Ishikawa (cell line): ENCODE measurements around the gene TRPV5.

Experiments
- CEBPB ChIP-seq: IDR thresholded peaks from 2 replicates; pipeline ENCODE4 v1.6.1; 2012
- CREB1 ChIP-seq: IDR thresholded peaks from 2 replicates; pipeline ENCODE4 v1.6.1; 2012; ENCODE audit warnings: low read depth
- EGR1 ChIP-seq: IDR thresholded peaks from 2 replicates; pipeline ENCODE4 v1.6.1; 2012
- EP300 ChIP-seq: IDR thresholded peaks from 2 replicates; pipeline ENCODE4 v1.6.1; 2012; ENCODE audit warnings: borderline replicate concordance
- FOXM1 ChIP-seq: IDR thresholded peaks from 2 replicates; pipeline ENCODE4 v1.6.1; 2012; ENCODE audit warnings: low read depth, borderline replicate concordance
- MAX ChIP-seq: IDR thresholded peaks from 2 replicates; pipeline ENCODE4 v1.6.1; 2012
- RAD21 ChIP-seq: IDR thresholded peaks from 2 replicates; pipeline ENCODE4 v1.6.1; 2012; ENCODE audit warnings: low read depth
- TAF1 ChIP-seq: IDR thresholded peaks from 2 replicates; pipeline ENCODE4 v1.6.1; 2012; ENCODE audit warnings: low read depth, mild to moderate bottlenecking
- TEAD4 ChIP-seq: IDR thresholded peaks from 2 replicates; pipeline ENCODE4 v1.6.1; 2012
- YY1 ChIP-seq: IDR thresholded peaks from 2 replicates; pipeline ENCODE4 v1.6.1; 2012; ENCODE audit warnings: low read depth
- ZBTB7A ChIP-seq: IDR thresholded peaks from 2 replicates; pipeline ENCODE4 v1.6.1; 2012; ENCODE audit warnings: low read depth
- TF ChIP-seq, protein P1 (sequence below): IDR thresholded peaks from 2 replicates; pipeline ENCODE4 v1.6.1; 2012

- TF ChIP-seq YY1 (no peak), FOXM1 (no peak), TAF1 (no peak), EP300 (no peak), ZBTB7A (no peak), CREB1 (no peak), EGR1 (no peak), CEBPB (no peak), MAX (no peak), RAD21 (no peak), TEAD4 (no peak)
- TF ChIP-seq, protein P1, sequence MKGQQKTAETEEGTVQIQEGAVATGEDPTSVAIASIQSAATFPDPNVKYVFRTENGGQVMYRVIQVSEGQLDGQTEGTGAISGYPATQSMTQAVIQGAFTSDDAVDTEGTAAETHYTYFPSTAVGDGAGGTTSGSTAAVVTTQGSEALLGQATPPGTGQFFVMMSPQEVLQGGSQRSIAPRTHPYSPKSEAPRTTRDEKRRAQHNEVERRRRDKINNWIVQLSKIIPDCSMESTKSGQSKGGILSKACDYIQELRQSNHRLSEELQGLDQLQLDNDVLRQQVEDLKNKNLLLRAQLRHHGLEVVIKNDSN: no peak
Measured at GRCh38 chr7:142915315-142915714, 18.2 kb downstream of the TRPV5 start.
